ENCODE data around the gene CALCOCO1.

DNA sequence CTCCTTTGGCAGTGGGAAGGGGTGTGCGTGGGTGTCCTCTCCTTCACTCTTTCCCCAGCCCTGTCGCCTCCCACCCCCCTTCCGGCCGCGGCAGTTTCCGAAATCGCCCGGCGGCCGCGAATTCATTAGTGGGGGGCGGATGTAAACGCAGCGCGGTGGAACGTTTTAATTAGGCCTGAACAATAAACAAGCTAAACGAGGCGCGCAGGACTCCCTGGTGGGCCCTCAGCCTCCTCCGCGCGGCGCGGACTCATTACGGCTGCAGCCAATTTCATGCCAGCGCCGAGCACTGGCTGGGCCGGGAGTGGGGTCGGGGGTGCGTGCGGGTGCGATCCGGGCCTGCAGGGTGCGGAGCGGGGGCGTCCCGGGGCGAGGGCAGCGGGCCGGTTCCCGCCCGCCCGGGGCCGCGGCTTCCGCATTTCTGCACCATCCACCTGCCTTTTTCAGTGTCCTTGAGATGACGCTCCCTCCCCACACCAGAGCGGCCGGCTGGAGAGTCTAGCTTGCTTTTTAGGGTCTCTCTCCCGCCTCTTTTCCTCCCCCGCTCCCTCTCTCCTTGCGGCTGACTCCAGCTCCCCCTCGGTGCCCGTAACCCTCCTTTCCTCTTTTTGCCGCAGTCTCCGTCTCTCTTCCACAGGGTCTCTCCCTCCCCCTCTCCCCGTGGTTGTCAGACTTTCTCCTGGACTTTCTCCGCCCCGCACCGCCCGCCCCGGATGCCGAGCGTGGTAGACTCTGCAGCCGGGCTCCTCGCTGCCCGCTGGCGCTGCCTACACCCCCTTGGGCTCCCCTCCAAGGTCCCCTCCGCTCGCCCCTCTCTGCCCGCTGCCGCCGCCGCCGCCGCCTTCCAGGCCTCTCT is 24.3 kb upstream of the CALCOCO1 start, which contains the start of gene CISTR:
- no peak for TF ChIP-seq ZNF274 (IDR thresholded peaks at IDR 0.05; ENCODE audit: low read depth, low read length)
- no peak for TF ChIP-seq YY1 (IDR thresholded peaks at IDR 0.05; ENCODE audit: insufficient read depth, insufficient read length)
- TF ChIP-seq SUZ12 (IDR thresholded peaks at IDR 0.05; ENCODE audit: extremely low read depth, insufficient read depth, insufficient read length) = no peak
